Measurements from ENCODE around the gene RIPOR3.

RIPOR3 gene

GRCh38 chr20:50731930-50732690 lies 40.8 kb upstream of the RIPOR3 start:
- no peak for DNase-seq (ENCODE audit: extremely low read depth, low read depth)
- TF ChIP-seq CTCF (IDR thresholded peaks at IDR 0.05; ENCODE audit: low read depth, low read length, missing control alignments), result no peak
- H3K4me3 ChIP-seq (replicated peaks; ENCODE audit: low read depth, low read length), result peak overlapping the region; percentile 72

- TF ChIP-seq CTCF (IDR thresholded peaks at IDR 0.05; ENCODE audit: low read depth, low read length, missing control alignments), result no peak
- H3K4me3 ChIP-seq (replicated peaks; ENCODE audit: low read depth, low read length), result peak within 1 kb of the TSS; percentile 72
- peak; percentile 88 for DNase-seq (ENCODE audit: extremely low read depth, low read depth)
Measured at GRCh38 chr20:50731055-50731929, 40.0 kb upstream of the RIPOR3 start, which contains the start of gene PARD6B. Gene PARD6B (plus strand): TSS chr20:50731580. CDS start chr20:50731787, 207 bp downstream.

GRCh38 chr20:50730765-50731054 lies 39.4 kb upstream of the RIPOR3 start:
- peak overlapping the region; percentile 72 for H3K4me3 ChIP-seq (replicated peaks; ENCODE audit: low read depth, low read length)
- TF ChIP-seq CTCF (IDR thresholded peaks at IDR 0.05; ENCODE audit: low read depth, low read length, missing control alignments), result no peak
- no peak for DNase-seq (ENCODE audit: extremely low read depth, low read depth)

GRCh38 chr20:50729901-50730764 lies 38.8 kb upstream of the RIPOR3 start:
- H3K4me3 ChIP-seq (replicated peaks; ENCODE audit: low read depth, low read length), result peak overlapping the region; percentile 72
- TF ChIP-seq CTCF (IDR thresholded peaks at IDR 0.05; ENCODE audit: low read depth, low read length, missing control alignments), result no peak
- no peak for DNase-seq (ENCODE audit: extremely low read depth, low read depth)

- DNase-seq (ENCODE audit: extremely low read depth, low read depth), result no peak
- no peak overlapping the region for H3K4me3 ChIP-seq (replicated peaks; ENCODE audit: low read depth, low read length)
- no peak for TF ChIP-seq CTCF (IDR thresholded peaks at IDR 0.05; ENCODE audit: low read depth, low read length, missing control alignments)
Measured at GRCh38 chr20:50728981-50729874, 37.9 kb upstream of the RIPOR3 start.

All from HFF-Myc (cell line).